Osteoblast (primary cell): ENCODE measurements around the gene CHMP2B. TPM values are rescaled to one million over a fixed set of nuclear protein-coding genes. Genes with fewer than 3 reads are reported as not detected.
A peak's percentile ranks its signal among the peaks of the same experiment; 100 is the strongest.

Experiments used
- DNase-seq: peaks from one replicate; pipeline ENCODE4 v3.0.0; 2011; ENCODE audit warnings: low spot score, mixed read lengths; ENCODE audit not compliant: insufficient read length; ENCODE audit errors: missing footprints
- H2AFZ ChIP-seq: 2 replicates; pipeline ENCODE4 v1.6.0; 2011; ENCODE audit warnings: mild to moderate bottlenecking, low read length
- H3K27ac ChIP-seq: 2 replicates; pipeline ENCODE4 v1.5.1; 2011; ENCODE audit warnings: mild to moderate bottlenecking, low read depth, low read length, moderate library complexity
- H3K27me3 ChIP-seq: 2 replicates; pipeline ENCODE4 v1.6.0; 2012; ENCODE audit warnings: mild to moderate bottlenecking, control low read depth, inconsistent platforms, low read length, moderate library complexity; ENCODE audit not compliant: insufficient read depth
- H3K36me3 ChIP-seq: 2 replicates; pipeline ENCODE4 v1.5.1; 2011; ENCODE audit warnings: mild to moderate bottlenecking, low read length, control low read depth, moderate library complexity; ENCODE audit not compliant: insufficient read depth
- H3K4me1 ChIP-seq: 2 replicates; pipeline ENCODE4 v1.5.1; 2011; ENCODE audit warnings: mild to moderate bottlenecking, low read length, control low read depth, moderate library complexity; ENCODE audit not compliant: insufficient read depth
- H3K4me2 ChIP-seq: 2 replicates; pipeline ENCODE4 v1.6.0; 2011; ENCODE audit warnings: mild to moderate bottlenecking, low read length; ENCODE audit not compliant: insufficient read depth
- H3K4me3 ChIP-seq: fragments of 200-600 bp; sonication (generic); 3 replicates; pipeline ENCODE4 v1.5.1; 2012; ENCODE audit warnings: mild to moderate bottlenecking, low read length, inconsistent platforms; ENCODE audit not compliant: insufficient read depth
- H3K79me2 ChIP-seq: 2 replicates; pipeline ENCODE4 v1.6.0; 2012; ENCODE audit warnings: mild to moderate bottlenecking, low read length, control low read depth, inconsistent platforms; ENCODE audit not compliant: insufficient read depth
- H3K9me3 ChIP-seq: 2 replicates; pipeline ENCODE4 v1.5.1; 2011; ENCODE audit warnings: low read depth, low read length, control low read depth
- H4K20me1 ChIP-seq: 2 replicates; pipeline ENCODE4 v1.6.0; 2012; ENCODE audit warnings: mild to moderate bottlenecking, low read length, control low read depth; ENCODE audit not compliant: insufficient read depth
- total RNA-seq: library from RNA; depleted of rRNA; stranded (reverse); fragments of >200 nt; gene quantifications from 2 replicates; pipeline ENCODE4 v1.2.3, GENCODE V29; 2012
- TF ChIP-seq, protein P1 (sequence below): IDR thresholded peaks from 2 replicates; pipeline ENCODE4 v1.5.1; 2011; ENCODE audit warnings: mild to moderate bottlenecking, low read depth, low read length, moderate library complexity; ENCODE audit errors: extremely low read depth

The CHMP2B gene
- total RNA-seq, 1 donor, result 55.4 TPM

DNA sequence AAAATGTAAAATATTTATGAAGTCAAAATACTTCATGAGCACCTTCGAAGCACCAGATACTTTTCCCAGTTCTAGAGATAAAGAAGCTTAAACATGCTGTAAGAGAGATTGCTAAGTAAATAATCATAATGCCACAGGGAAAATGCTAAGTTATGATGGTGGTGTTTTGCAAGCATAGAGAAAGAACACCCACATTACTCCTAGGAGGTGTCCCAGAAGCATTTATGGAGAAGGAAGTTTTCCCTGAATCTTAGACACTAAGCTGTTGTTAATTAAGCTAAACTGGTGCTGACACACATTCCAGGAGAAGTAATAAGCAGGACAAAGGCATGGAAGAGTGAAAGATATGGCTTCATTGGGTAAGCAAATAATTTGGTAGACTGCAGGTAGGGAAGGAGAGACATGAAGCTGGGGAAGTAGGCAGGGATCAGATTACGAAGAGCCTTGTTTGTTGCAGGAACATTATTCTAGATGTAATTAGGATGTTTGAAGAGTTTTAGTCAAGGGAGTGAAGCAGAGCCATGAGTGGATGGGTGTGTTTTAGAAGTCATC, 40.4 kb upstream of the CHMP2B start:
- Histone ChIP-seq H4K20me1 (no peaks in the 10 kb centered on the region), H2AFZ (no peak overlapping the region), H3K27me3 (peaks cover 5% of the 10 kb centered on the region), H3K4me3 (no peak overlapping the region), H3K4me2 (no peak overlapping the region), H3K4me1 (peaks cover 6% of the 10 kb centered on the region), H3K36me3 (no peaks in the 10 kb centered on the region), H3K27ac (no peak overlapping the region), H3K79me2 (no peaks in the 10 kb centered on the region), H3K9me3 (no peaks in the 10 kb centered on the region)
- DNase-seq, result no peak
- TF ChIP-seq, protein P1, sequence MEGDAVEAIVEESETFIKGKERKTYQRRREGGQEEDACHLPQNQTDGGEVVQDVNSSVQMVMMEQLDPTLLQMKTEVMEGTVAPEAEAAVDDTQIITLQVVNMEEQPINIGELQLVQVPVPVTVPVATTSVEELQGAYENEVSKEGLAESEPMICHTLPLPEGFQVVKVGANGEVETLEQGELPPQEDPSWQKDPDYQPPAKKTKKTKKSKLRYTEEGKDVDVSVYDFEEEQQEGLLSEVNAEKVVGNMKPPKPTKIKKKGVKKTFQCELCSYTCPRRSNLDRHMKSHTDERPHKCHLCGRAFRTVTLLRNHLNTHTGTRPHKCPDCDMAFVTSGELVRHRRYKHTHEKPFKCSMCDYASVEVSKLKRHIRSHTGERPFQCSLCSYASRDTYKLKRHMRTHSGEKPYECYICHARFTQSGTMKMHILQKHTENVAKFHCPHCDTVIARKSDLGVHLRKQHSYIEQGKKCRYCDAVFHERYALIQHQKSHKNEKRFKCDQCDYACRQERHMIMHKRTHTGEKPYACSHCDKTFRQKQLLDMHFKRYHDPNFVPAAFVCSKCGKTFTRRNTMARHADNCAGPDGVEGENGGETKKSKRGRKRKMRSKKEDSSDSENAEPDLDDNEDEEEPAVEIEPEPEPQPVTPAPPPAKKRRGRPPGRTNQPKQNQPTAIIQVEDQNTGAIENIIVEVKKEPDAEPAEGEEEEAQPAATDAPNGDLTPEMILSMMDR, result no peak

- Histone ChIP-seq H3K4me3 (no peak overlapping the region), H3K4me1 (peaks cover 6% of the 10 kb centered on the region), H3K9me3 (no peaks in the 10 kb centered on the region), H3K36me3 (no peaks in the 10 kb centered on the region), H2AFZ (no peak overlapping the region), H3K79me2 (no peaks in the 10 kb centered on the region), H3K27me3 (peaks cover 2% of the 10 kb centered on the region), H3K4me2 (peak overlapping the region; percentile 52), H4K20me1 (no peaks in the 10 kb centered on the region), H3K27ac (no peak overlapping the region)
- no peak for DNase-seq
- TF ChIP-seq, protein P1, result no peak
These were observed 35.9 kb upstream of the CHMP2B start for GRCh38 chr3:87191175-87191574.

DNA sequence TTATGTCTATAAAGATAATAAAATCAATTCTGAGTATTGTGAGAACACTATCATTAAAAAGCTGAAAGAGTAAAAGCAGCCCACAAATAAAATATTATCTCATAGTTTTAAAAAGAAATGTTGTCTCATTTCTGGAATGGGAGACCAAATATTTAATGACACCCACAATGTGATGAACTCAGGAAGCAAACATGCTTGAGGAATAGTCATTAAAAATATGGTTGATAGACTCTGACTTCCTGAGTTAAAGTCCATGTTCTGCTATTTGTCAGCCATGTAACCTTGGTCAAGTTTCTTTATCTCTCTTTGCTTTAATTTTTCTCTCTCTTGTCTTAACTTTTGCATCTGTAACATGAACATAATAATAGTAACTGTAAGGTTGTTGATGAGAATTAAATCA, 35.5 kb upstream of the CHMP2B start:
- H4K20me1 ChIP-seq, result no peaks in the 10 kb centered on the region
- H3K27me3 ChIP-seq, result peaks cover 2% of the 10 kb centered on the region
- H3K9me3 ChIP-seq, result no peaks in the 10 kb centered on the region
- H3K79me2 ChIP-seq, result no peaks in the 10 kb centered on the region
- no peak overlapping the region for H3K27ac ChIP-seq
- H2AFZ ChIP-seq, result no peak overlapping the region
- peaks cover 6% of the 10 kb centered on the region for H3K4me1 ChIP-seq
- H3K4me3 ChIP-seq, result no peak overlapping the region
- H3K36me3 ChIP-seq, result no peaks in the 10 kb centered on the region
- TF ChIP-seq, protein P1, result no peak
- H3K4me2 ChIP-seq, result peak overlapping the region; percentile 52
- no peak for DNase-seq

GRCh38 chr3:87196879-87197278, 30.2 kb upstream of the CHMP2B start:
- H3K4me1 ChIP-seq, result no peaks in the 10 kb centered on the region
- H3K27ac ChIP-seq, result no peak overlapping the region
- TF ChIP-seq, protein P1, result no peak
- H3K79me2 ChIP-seq, result no peaks in the 10 kb centered on the region
- H3K27me3 ChIP-seq, result no peaks in the 10 kb centered on the region
- no peak overlapping the region for H2AFZ ChIP-seq
- no peak overlapping the region for H3K4me3 ChIP-seq
- H3K9me3 ChIP-seq, result no peaks in the 10 kb centered on the region
- H3K36me3 ChIP-seq, result no peaks in the 10 kb centered on the region
- no peak overlapping the region for H3K4me2 ChIP-seq
- no peak for DNase-seq
- H4K20me1 ChIP-seq, result no peaks in the 10 kb centered on the region
